HEK293 (cell line): ENCODE results near the gene ZDHHC8.

Experiments used
- CTCF ChIA-PET: fragments of 350-600 bp; formaldehyde crosslinking; extraction: SDS; loops from one replicate; lab custom pipeline; 2021; ENCODE audit warnings: antibody characterized with exemption; lab: Yijun Ruan, JAX
- POLR2A ChIA-PET: fragments of 300-600 bp; formaldehyde crosslinking; extraction: SDS; loops from one replicate; lab custom pipeline; 2020; ENCODE audit warnings: antibody characterized with exemption, inconsistent platforms; lab: Yijun Ruan, JAX
- H3K27ac ChIP-seq: fragments of 200-500 bp; sonication (Bioruptor generic); 2 replicates; pipeline ENCODE4 v1.5.1; 2014; ENCODE audit warnings: low read depth, low read length, control low read depth, inconsistent platforms; ENCODE audit errors: extremely low read depth
- H3K36me3 ChIP-seq, 2 experiments: fragments of 200-500 bp in 1 of 2; sonication (Bioruptor generic) in 1 of 2; 1 replicate in 1 of 2; 2 replicates in 1 of 2; pipeline ENCODE4 v1.5.1; 2014 to 2017; ENCODE audit warnings: inconsistent platforms in 2 of 2, low read length in 2 of 2; ENCODE audit not compliant: control insufficient read depth in 2 of 2, insufficient read depth in 1 of 2
- H3K4me1 ChIP-seq: fragments of 200-500 bp; sonication (Bioruptor generic); 2 replicates; pipeline ENCODE4 v1.5.1; 2014; ENCODE audit warnings: mild to moderate bottlenecking, low read length, inconsistent platforms; ENCODE audit not compliant: control insufficient read depth, insufficient read depth
- H3K4me3 ChIP-seq: 2 replicates; pipeline ENCODE4 v1.5.1; 2011; ENCODE audit warnings: low read depth, mild to moderate bottlenecking, control low read depth, low read length, moderate library complexity
- H3K9me3 ChIP-seq: fragments of 200-500 bp; sonication (Bioruptor generic); 2 replicates; pipeline ENCODE4 v1.5.1; 2014; ENCODE audit warnings: low read depth, low read length, inconsistent platforms; ENCODE audit not compliant: control insufficient read depth, insufficient read depth
- FEZF1 ChIP-seq: fragments of 450-650 bp; formaldehyde crosslinking; IDR thresholded peaks from 2 replicates; pipeline ENCODE4 v1.5.1; 2016; ENCODE audit warnings: missing biosample characterization, missing genetic modification characterization
- GLIS2 ChIP-seq: fragments of 450-650 bp; formaldehyde crosslinking; IDR thresholded peaks from 2 replicates; pipeline ENCODE4 v1.5.1; 2016; ENCODE audit warnings: missing biosample characterization, missing genetic modification characterization
- KLF1 ChIP-seq: fragments of 450-650 bp; formaldehyde crosslinking; IDR thresholded peaks from 2 replicates; pipeline ENCODE4 v1.5.1; 2016; ENCODE audit warnings: missing biosample characterization, missing genetic modification characterization
- KLF8 ChIP-seq: fragments of 450-650 bp; formaldehyde crosslinking; IDR thresholded peaks from 2 replicates; pipeline ENCODE4 v1.5.1; 2016; ENCODE audit warnings: missing biosample characterization, missing genetic modification characterization
- ZBTB17 ChIP-seq: fragments of 450-650 bp; formaldehyde crosslinking; IDR thresholded peaks from 2 replicates; pipeline ENCODE4 v1.5.1; 2016; ENCODE audit warnings: missing biosample characterization, missing genetic modification characterization
- ZFHX2 ChIP-seq: fragments of 450-650 bp; formaldehyde crosslinking; conservative IDR thresholded peaks from 2 replicates; pipeline ENCODE4 v1.5.1; 2016; ENCODE audit warnings: missing biosample characterization, missing genetic modification characterization
- ZNF157 ChIP-seq: fragments of 450-650 bp; formaldehyde crosslinking; IDR thresholded peaks from 2 replicates; pipeline ENCODE4 v1.5.1; 2016; ENCODE audit warnings: missing biosample characterization, missing genetic modification characterization
- ZNF473 ChIP-seq: fragments of 450-650 bp; formaldehyde crosslinking; IDR thresholded peaks from 2 replicates; pipeline ENCODE4 v1.5.1; 2017; ENCODE audit warnings: missing biosample characterization, missing genetic modification characterization
- ZNF549 ChIP-seq: fragments of 450-650 bp; IDR thresholded peaks from 2 replicates; pipeline ENCODE4 v1.5.1; 2018; ENCODE audit warnings: missing biosample characterization, missing genetic modification characterization, mild to moderate bottlenecking, inconsistent platforms, moderate library complexity
- ZNF626 ChIP-seq: fragments of 450-650 bp; sonication (Bioruptor Pico); formaldehyde crosslinking; IDR thresholded peaks from 2 replicates; pipeline ENCODE4 v1.5.1; 2018; ENCODE audit warnings: missing biosample characterization, missing genetic modification characterization, inconsistent platforms
- TF ChIP-seq, protein P1 (sequence below): fragments of 450-650 bp; formaldehyde crosslinking; conservative IDR thresholded peaks from 2 replicates; pipeline ENCODE4 v1.5.1; 2016; ENCODE audit warnings: low read depth, missing biosample characterization, missing genetic modification characterization
- TF ChIP-seq, protein P2 (sequence below): fragments of 450-650 bp; formaldehyde crosslinking; IDR thresholded peaks from 2 replicates; pipeline ENCODE4 v1.5.1; 2016; ENCODE audit warnings: missing biosample characterization, missing genetic modification characterization
- TF ChIP-seq, protein P3 (sequence below): fragments of 450-650 bp; formaldehyde crosslinking; IDR thresholded peaks from 2 replicates; pipeline ENCODE4 v1.5.1; 2016; ENCODE audit warnings: missing biosample characterization, missing genetic modification characterization, low read depth
- TF ChIP-seq, protein P4 (sequence below): fragments of 450-650 bp; formaldehyde crosslinking; IDR thresholded peaks from 2 replicates; pipeline ENCODE4 v1.5.1; 2016; ENCODE audit warnings: missing biosample characterization, missing genetic modification characterization, low read depth

The ZDHHC8 gene

DNA sequence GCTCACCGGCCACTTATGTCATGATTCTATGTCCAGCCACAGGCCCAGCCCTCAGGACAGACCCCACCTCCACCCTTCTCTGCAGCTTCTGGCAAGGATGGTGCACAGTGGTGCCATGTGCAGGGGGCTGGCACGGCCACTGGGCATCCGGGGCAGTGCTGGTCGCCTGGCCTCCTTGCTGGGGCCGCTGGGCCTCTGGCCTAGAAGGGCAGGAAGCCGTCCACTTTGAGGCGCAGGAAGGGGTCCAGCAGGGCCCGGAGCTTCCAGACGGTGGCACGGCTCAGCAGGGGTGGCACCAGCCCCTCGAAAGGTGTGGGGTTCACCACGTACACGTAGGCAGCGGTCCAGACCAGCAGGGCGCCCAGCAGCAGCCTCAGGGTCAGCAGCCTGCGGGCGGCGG, 16.8 kb downstream of the ZDHHC8 start (continued):
- TF ChIP-seq, protein P1, sequence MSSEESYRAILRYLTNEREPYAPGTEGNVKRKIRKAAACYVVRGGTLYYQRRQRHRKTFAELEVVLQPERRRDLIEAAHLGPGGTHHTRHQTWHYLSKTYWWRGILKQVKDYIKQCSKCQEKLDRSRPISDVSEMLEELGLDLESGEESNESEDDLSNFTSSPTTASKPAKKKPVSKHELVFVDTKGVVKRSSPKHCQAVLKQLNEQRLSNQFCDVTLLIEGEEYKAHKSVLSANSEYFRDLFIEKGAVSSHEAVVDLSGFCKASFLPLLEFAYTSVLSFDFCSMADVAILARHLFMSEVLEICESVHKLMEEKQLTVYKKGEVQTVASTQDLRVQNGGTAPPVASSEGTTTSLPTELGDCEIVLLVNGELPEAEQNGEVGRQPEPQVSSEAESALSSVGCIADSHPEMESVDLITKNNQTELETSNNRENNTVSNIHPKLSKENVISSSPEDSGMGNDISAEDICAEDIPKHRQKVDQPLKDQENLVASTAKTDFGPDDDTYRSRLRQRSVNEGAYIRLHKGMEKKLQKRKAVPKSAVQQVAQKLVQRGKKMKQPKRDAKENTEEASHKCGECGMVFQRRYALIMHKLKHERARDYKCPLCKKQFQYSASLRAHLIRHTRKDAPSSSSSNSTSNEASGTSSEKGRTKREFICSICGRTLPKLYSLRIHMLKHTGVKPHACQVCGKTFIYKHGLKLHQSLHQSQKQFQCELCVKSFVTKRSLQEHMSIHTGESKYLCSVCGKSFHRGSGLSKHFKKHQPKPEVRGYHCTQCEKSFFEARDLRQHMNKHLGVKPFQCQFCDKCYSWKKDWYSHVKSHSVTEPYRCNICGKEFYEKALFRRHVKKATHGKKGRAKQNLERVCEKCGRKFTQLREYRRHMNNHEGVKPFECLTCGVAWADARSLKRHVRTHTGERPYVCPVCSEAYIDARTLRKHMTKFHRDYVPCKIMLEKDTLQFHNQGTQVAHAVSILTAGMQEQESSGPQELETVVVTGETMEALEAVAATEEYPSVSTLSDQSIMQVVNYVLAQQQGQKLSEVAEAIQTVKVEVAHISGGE (tag by site-specific recombination) = no peak
- TF ChIP-seq ZBTB17 = no peak
- no peak for TF ChIP-seq ZNF549
- no peak for TF ChIP-seq ZNF157

DNA sequence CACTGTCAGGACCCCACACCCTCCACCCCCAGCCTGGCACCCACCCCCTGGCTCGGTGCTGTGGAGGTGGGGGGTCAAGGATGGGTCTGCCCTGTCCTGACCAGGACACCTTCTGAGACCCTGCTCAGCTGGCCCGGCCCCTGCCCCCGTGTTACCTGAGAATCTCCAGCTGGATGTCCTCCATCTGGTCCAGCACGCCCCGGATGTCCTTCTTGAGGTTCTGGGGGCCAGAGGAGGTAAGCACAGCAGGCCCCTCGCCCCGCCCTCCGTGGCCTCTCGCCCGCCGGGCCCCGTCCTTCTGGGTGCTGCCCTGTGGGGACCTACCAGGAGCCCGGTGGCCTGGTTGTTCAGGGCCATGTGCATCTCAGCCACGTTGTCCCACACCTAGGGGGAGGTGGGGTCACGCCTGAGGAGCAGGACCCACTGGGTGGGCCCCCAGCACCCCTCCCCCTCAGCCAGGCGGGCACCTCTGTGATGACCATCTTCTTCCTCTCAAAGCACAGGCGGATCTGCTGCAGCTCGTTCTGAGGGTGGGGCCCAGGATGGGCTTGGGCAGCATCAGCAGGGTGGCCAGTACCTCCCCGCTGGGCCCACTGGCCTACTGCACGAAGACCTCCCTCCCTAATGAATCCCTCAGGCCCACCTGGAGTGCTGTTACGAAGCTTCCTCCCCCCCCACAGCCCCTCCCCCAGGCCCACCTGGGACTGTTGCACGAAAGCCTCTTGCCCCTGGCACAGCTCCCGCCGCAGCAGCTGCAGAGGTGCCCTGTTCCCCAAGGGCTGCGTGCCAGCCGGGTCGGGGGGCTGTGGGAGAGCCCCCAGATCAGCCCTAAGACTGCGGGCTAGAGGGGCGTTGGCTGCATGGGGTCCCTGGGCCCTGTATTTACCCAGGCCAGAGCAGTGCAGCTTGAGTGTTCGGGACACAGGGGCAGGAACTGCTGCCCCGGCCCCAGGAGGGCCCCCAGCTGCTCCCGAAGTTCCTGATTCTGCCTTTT, 17.9 kb downstream of the ZDHHC8 start:
- Histone ChIP-seq H3K4me3 (no peak overlapping the region), H3K27ac (no peak overlapping the region), H3K36me3 (peaks cover 0 to 8% of the 10 kb centered on the region in 2 experiments; a peak in 1 of 3 replicates), H3K9me3 (no peaks in the 10 kb centered on the region), H3K4me1 (no peaks in the 10 kb centered on the region)
- CTCF ChIA-PET = interaction anchor here (0.7 kb wide), 1 partner anchor 1435 kb away, joined by 3 read pairs; no protein-coding TSS in a partner anchor
- TF ChIP-seq, protein P2, sequence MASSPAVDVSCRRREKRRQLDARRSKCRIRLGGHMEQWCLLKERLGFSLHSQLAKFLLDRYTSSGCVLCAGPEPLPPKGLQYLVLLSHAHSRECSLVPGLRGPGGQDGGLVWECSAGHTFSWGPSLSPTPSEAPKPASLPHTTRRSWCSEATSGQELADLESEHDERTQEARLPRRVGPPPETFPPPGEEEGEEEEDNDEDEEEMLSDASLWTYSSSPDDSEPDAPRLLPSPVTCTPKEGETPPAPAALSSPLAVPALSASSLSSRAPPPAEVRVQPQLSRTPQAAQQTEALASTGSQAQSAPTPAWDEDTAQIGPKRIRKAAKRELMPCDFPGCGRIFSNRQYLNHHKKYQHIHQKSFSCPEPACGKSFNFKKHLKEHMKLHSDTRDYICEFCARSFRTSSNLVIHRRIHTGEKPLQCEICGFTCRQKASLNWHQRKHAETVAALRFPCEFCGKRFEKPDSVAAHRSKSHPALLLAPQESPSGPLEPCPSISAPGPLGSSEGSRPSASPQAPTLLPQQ (tag by site-specific recombination) = peak; percentile 30; the same call in 1 of the 2 replicates
- TF ChIP-seq ZNF626 (tag by site-specific recombination) = no peak
- TF ChIP-seq FEZF1 (tag by site-specific recombination) = no peak
- TF ChIP-seq KLF8 (tag by site-specific recombination) = peak; percentile 46; the same call in 1 of the 2 replicates
- TF ChIP-seq GLIS2 = peak; percentile 28; the same call in 1 of the 2 replicates
- POLR2A ChIA-PET = no interaction called here

DNA sequence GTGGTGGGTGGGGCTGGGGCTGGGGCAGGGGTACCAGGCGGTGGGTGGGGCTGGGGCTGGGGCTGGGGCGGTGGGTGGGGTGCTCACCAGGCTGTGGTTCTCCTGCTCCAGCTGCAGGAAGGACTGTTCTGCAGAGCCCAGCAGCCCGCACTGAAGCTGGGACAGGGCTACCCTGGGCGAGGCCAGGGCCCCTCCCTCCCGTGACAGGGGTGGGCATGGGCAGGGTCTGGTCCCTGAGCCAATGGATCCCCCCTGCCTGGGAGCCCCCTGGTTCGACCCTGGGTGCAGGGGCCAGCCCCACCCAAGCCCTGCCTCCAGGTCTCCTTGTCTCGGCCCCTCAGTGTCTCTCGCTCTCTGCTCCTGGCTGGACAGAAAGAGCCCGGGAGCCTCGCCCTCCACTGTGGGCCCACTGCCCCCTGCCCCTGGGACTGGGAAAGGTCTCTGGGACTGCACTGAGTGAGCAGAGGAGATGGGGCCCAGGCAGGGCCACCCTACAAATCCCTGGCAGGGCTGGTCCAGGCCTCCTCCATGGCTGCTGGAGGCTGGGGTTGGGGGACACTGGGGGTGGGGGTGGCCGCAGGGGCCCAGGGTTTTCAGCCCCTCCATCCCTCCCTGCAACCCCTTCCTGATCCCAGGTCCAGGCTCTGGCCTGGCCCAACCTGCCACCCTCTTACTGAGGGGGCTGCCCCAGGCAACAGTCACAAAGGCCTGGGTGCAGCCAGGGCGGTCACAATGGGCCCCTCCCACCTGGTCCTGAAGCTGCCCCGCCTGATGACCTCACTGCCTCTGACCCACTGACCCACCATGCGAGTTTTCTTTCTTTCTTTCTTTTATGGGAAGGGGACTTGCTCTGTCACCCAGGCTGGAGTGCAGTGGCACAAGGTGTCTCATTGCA, 19.0 kb downstream of the ZDHHC8 start, which contains the start of gene CCDC188:
Gene CCDC188 (minus strand): TSS at position 675 of the 895 bp plus-strand sequence. CDS start 69 bp downstream, at position 606.
- TF ChIP-seq ZNF473 (tag by site-specific recombination) (no peak), KLF1 (tag by site-specific recombination) (peak; percentile 74), KLF8 (tag by site-specific recombination) (peak; percentile 54; the same call in 1 of the 2 replicates), ZFHX2 (tag by site-specific recombination) (no peak)
- TF ChIP-seq, protein P3, sequence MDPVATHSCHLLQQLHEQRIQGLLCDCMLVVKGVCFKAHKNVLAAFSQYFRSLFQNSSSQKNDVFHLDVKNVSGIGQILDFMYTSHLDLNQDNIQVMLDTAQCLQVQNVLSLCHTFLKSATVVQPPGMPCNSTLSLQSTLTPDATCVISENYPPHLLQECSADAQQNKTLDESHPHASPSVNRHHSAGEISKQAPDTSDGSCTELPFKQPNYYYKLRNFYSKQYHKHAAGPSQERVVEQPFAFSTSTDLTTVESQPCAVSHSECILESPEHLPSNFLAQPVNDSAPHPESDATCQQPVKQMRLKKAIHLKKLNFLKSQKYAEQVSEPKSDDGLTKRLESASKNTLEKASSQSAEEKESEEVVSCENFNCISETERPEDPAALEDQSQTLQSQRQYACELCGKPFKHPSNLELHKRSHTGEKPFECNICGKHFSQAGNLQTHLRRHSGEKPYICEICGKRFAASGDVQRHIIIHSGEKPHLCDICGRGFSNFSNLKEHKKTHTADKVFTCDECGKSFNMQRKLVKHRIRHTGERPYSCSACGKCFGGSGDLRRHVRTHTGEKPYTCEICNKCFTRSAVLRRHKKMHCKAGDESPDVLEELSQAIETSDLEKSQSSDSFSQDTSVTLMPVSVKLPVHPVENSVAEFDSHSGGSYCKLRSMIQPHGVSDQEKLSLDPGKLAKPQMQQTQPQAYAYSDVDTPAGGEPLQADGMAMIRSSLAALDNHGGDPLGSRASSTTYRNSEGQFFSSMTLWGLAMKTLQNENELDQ (tag by site-specific recombination) = no peak
- TF ChIP-seq, protein P2 (tag by site-specific recombination) = 0 out of 2 replicates have a peak, but pooled peaks have one; percentile 35
- TF ChIP-seq, protein P4, sequence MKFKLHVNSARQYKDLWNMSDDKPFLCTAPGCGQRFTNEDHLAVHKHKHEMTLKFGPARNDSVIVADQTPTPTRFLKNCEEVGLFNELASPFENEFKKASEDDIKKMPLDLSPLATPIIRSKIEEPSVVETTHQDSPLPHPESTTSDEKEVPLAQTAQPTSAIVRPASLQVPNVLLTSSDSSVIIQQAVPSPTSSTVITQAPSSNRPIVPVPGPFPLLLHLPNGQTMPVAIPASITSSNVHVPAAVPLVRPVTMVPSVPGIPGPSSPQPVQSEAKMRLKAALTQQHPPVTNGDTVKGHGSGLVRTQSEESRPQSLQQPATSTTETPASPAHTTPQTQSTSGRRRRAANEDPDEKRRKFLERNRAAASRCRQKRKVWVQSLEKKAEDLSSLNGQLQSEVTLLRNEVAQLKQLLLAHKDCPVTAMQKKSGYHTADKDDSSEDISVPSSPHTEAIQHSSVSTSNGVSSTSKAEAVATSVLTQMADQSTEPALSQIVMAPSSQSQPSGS (tag by site-specific recombination) = no peak
- Histone ChIP-seq H3K36me3 (peaks cover 0 to 1% of the 10 kb centered on the region in 2 experiments; a peak in 1 of 3 replicates), H3K4me1 (no peaks in the 10 kb centered on the region), H3K4me3 (no peak within 1 kb of the TSS), H3K27ac (no peak within 1 kb of the TSS), H3K9me3 (no peaks in the 10 kb centered on the region)
- CTCF ChIA-PET = no interaction called here
- POLR2A ChIA-PET = interaction anchor here (0.7 kb wide), 1 partner anchor 169 kb away, joined by 3 read pairs; no protein-coding TSS in a partner anchor
